ENCODE data around the gene PKD1.
"Not testable (repeated sequence)": the region's sequence is repeated elsewhere in the genome, so short reads cannot be mapped to it uniquely, and the experiment has no call there.

Gene PKD1

GRCh38 chr16:2122429-2122828 lies 13.3 kb downstream of the PKD1 start:
- H3K27me3 ChIP-seq (ENCODE audit: insufficient read depth, low read length), result no peaks in the 10 kb centered on the region
- H2AFZ ChIP-seq (ENCODE audit: low read length, unreplicated experiment), result no peak overlapping the region
- H3K4me3 ChIP-seq (ENCODE audit: low read depth, low read length), result no peak overlapping the region
- no peak overlapping the region for H3K27ac ChIP-seq (ENCODE audit: low read depth, low read length)
- H3K4me1 ChIP-seq (ENCODE audit: control insufficient read depth, insufficient read depth, low read length, unreplicated experiment), result peaks cover 29% of the 10 kb centered on the region
- H3K36me3 ChIP-seq (ENCODE audit: insufficient read depth, low read length), result no peaks in the 10 kb centered on the region
- peaks cover 38% of the 10 kb centered on the region for H3K79me2 ChIP-seq (ENCODE audit: control insufficient read depth, insufficient read depth, low read length, unreplicated experiment)

- Histone ChIP-seq H2AFZ (ENCODE audit: low read length, unreplicated experiment) (no peak overlapping the region), H3K4me3 (ENCODE audit: low read depth, low read length) (no peak overlapping the region), H3K27ac (ENCODE audit: low read depth, low read length) (no peak overlapping the region), H3K27me3 (ENCODE audit: insufficient read depth, low read length) (no peaks in the 10 kb centered on the region), H3K4me1 (ENCODE audit: control insufficient read depth, insufficient read depth, low read length, unreplicated experiment) (peaks cover 24% of the 10 kb centered on the region), H3K36me3 (ENCODE audit: insufficient read depth, low read length) (no peaks in the 10 kb centered on the region), H3K79me2 (ENCODE audit: control insufficient read depth, insufficient read depth, low read length, unreplicated experiment) (peaks cover 32% of the 10 kb centered on the region)
Observed at GRCh38 chr16:2121853-2122252, 13.8 kb downstream of the PKD1 start.

- H3K4me1 ChIP-seq (ENCODE audit: control insufficient read depth, insufficient read depth, low read length, unreplicated experiment), result peaks cover 18% of the 10 kb centered on the region
- not testable (repeated sequence) for H3K4me3 ChIP-seq (ENCODE audit: low read depth, low read length); H2AFZ ChIP-seq (ENCODE audit: low read length, unreplicated experiment); H3K36me3 ChIP-seq (ENCODE audit: insufficient read depth, low read length); H3K27ac ChIP-seq (ENCODE audit: low read depth, low read length); H3K27me3 ChIP-seq (ENCODE audit: insufficient read depth, low read length)
- peaks cover 29% of the 10 kb centered on the region for H3K79me2 ChIP-seq (ENCODE audit: control insufficient read depth, insufficient read depth, low read length, unreplicated experiment)
Observed at GRCh38 chr16:2121325-2121724, 14.4 kb downstream of the PKD1 start.

GRCh38 chr16:2117960-2118722 lies 17.6 kb downstream of the PKD1 start:
- H3K27me3 ChIP-seq (ENCODE audit: insufficient read depth, low read length); H2AFZ ChIP-seq (ENCODE audit: low read length, unreplicated experiment); H3K4me3 ChIP-seq (ENCODE audit: low read depth, low read length); H3K27ac ChIP-seq (ENCODE audit: low read depth, low read length); H3K4me1 ChIP-seq (ENCODE audit: control insufficient read depth, insufficient read depth, low read length, unreplicated experiment); H3K36me3 ChIP-seq (ENCODE audit: insufficient read depth, low read length): not testable (repeated sequence)
- H3K79me2 ChIP-seq (ENCODE audit: control insufficient read depth, insufficient read depth, low read length, unreplicated experiment), result peaks cover 18% of the 10 kb centered on the region

- not testable (repeated sequence) for H3K36me3 ChIP-seq (ENCODE audit: insufficient read depth, low read length); H3K4me3 ChIP-seq (ENCODE audit: low read depth, low read length); H3K4me1 ChIP-seq (ENCODE audit: control insufficient read depth, insufficient read depth, low read length, unreplicated experiment)
Observed at GRCh38 chr16:2117341-2117740, 18.4 kb downstream of the PKD1 start.

GRCh38 chr16:2116428-2116827 lies 19.3 kb downstream of the PKD1 start:
- H3K27ac ChIP-seq (ENCODE audit: low read depth, low read length); H3K4me1 ChIP-seq (ENCODE audit: control insufficient read depth, insufficient read depth, low read length, unreplicated experiment); H3K27me3 ChIP-seq (ENCODE audit: insufficient read depth, low read length); H3K4me3 ChIP-seq (ENCODE audit: low read depth, low read length); H2AFZ ChIP-seq (ENCODE audit: low read length, unreplicated experiment); H3K36me3 ChIP-seq (ENCODE audit: insufficient read depth, low read length): not testable (repeated sequence)
- peaks cover 11% of the 10 kb centered on the region for H3K79me2 ChIP-seq (ENCODE audit: control insufficient read depth, insufficient read depth, low read length, unreplicated experiment)

More at GRCh38 chr16:2117341-2117740, 18.4 kb downstream of the PKD1 start:
- H3K27ac ChIP-seq (ENCODE audit: low read depth, low read length); H3K27me3 ChIP-seq (ENCODE audit: insufficient read depth, low read length); H2AFZ ChIP-seq (ENCODE audit: low read length, unreplicated experiment): not testable (repeated sequence)
- H3K79me2 ChIP-seq (ENCODE audit: control insufficient read depth, insufficient read depth, low read length, unreplicated experiment), result peaks cover 14% of the 10 kb centered on the region

- Histone ChIP-seq H3K36me3 (ENCODE audit: insufficient read depth, low read length) (peaks cover 2% of the 10 kb centered on the region; the same call in 1 of the 2 replicates), H3K4me1 (ENCODE audit: control insufficient read depth, insufficient read depth, low read length, unreplicated experiment) (no peaks in the 10 kb centered on the region), H2AFZ (ENCODE audit: low read length, unreplicated experiment) (no peak overlapping the region), H3K79me2 (ENCODE audit: control insufficient read depth, insufficient read depth, low read length, unreplicated experiment) (peaks cover 8% of the 10 kb centered on the region), H3K27me3 (ENCODE audit: insufficient read depth, low read length) (no peaks in the 10 kb centered on the region), H3K4me3 (ENCODE audit: low read depth, low read length) (no peak overlapping the region), H3K27ac (ENCODE audit: low read depth, low read length) (no peak overlapping the region)
Observed at GRCh38 chr16:2115591-2115973, 20.1 kb downstream of the PKD1 start.

GRCh38 chr16:2114885-2115590 lies 20.7 kb downstream of the PKD1 start:
- H3K36me3 ChIP-seq (ENCODE audit: insufficient read depth, low read length); H3K4me1 ChIP-seq (ENCODE audit: control insufficient read depth, insufficient read depth, low read length, unreplicated experiment); H3K4me3 ChIP-seq (ENCODE audit: low read depth, low read length); H3K27me3 ChIP-seq (ENCODE audit: insufficient read depth, low read length); H3K27ac ChIP-seq (ENCODE audit: low read depth, low read length); H3K79me2 ChIP-seq (ENCODE audit: control insufficient read depth, insufficient read depth, low read length, unreplicated experiment); H2AFZ ChIP-seq (ENCODE audit: low read length, unreplicated experiment): not testable (repeated sequence)

GRCh38 chr16:2114225-2114624 lies 21.5 kb downstream of the PKD1 start:
- not testable (repeated sequence) for H3K4me1 ChIP-seq (ENCODE audit: control insufficient read depth, insufficient read depth, low read length, unreplicated experiment); H3K27ac ChIP-seq (ENCODE audit: low read depth, low read length); H2AFZ ChIP-seq (ENCODE audit: low read length, unreplicated experiment); H3K27me3 ChIP-seq (ENCODE audit: insufficient read depth, low read length); H3K79me2 ChIP-seq (ENCODE audit: control insufficient read depth, insufficient read depth, low read length, unreplicated experiment); H3K36me3 ChIP-seq (ENCODE audit: insufficient read depth, low read length); H3K4me3 ChIP-seq (ENCODE audit: low read depth, low read length)

GRCh38 chr16:2112539-2113106 lies 23.1 kb downstream of the PKD1 start:
- not testable (repeated sequence) for H3K27me3 ChIP-seq (ENCODE audit: insufficient read depth, low read length); H3K36me3 ChIP-seq (ENCODE audit: insufficient read depth, low read length); H3K79me2 ChIP-seq (ENCODE audit: control insufficient read depth, insufficient read depth, low read length, unreplicated experiment); H2AFZ ChIP-seq (ENCODE audit: low read length, unreplicated experiment); H3K4me3 ChIP-seq (ENCODE audit: low read depth, low read length); H3K27ac ChIP-seq (ENCODE audit: low read depth, low read length); H3K4me1 ChIP-seq (ENCODE audit: control insufficient read depth, insufficient read depth, low read length, unreplicated experiment)
